NCI-H774 (cell line): Measurements from ENCODE around the gene MIDN.

ENCODE experiments used
- DNase-seq: peaks from one replicate; lab custom pipeline; 2025; lab: John Stamatoyannopoulos, UW

Gene MIDN

DNA sequence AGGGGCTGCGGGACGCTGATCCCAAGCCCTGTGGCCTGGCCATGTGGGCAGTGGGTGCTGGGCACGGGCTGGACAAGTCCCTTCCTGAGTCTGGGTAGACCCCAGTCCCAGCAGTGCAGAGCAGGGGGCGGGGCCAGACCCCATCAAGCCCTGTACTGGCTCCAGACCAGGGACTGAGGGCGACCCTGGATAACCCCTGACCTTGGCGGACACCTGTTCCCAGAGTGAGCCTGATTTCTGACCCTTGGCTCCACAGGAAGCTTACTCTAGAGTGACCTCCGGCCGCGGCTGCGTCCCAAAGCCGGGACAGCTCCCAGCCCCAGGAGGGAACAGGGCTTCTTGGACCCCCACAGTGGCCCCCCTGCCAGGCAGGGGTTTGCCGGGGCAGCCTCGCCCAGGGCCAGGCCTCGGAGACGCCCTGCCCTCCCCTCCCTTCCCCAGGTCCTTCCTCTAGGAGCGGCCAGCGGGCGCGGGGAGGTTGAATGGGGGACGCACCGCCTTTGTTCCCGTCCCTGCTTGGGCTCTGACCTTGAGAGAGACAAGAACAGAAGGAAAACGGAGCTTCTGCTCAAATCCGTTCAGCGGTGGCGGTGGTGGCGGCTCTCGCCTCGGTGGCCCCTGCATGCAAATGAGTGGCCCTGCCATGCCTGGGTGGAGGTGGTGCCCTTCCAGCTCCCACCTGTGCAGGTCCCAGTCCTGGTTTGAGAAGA, 35.0 kb downstream of the MIDN start:
- DNase-seq, result no peak

DNA sequence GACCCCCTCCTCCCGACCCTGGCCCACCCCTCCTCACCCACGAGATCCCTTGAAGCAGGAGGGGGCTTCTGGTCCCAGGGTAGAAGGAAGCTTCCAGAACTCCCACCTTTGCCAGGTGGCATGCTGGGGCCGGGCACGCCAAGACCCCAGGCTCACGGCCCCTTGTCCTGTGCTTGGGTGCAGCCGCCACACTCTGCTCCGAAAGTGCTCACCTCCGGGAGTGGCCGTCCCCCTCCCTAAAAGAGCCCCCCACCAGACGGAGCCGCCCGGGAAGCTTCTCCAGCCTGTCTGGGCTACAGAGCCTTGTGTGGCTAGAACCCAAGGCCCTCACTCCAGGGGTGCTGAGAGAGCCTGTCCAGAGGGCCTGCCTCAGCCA, 35.5 kb downstream of the MIDN start:
- DNase-seq, result no peak

DNA sequence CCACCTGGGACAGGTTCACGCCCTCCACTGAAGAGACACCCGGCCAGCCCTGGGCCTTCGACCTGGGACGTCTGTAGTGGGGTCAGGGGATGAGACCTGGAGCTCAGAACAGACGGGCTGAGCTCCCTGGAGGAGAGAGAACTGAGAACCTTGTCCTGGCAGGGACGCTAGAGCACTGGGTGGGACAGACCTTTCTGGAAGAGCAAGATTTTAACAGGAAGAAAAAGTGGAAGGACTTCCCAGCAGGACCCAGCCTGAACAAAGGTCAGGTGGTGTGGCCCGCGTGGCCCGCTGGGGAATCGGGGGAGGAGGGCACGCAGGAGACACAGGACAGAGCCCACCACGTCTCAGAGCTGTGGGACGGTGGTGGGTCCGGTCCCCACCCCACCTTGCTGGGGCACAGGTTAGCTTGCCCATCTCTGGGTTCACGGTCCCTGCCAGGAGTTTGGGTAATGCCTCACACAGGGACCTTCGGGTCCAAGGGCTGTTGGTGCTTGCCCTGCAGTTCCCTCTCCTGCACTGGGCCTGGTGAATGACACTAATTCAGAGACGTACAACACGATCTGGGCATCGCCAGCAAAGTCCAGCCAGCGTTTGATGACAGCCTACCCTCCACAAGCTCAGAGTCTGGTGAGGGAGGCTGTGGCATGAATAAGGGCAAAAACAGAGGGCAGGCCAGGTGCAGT, 36.1 kb downstream of the MIDN start:
- no peak for DNase-seq

DNA sequence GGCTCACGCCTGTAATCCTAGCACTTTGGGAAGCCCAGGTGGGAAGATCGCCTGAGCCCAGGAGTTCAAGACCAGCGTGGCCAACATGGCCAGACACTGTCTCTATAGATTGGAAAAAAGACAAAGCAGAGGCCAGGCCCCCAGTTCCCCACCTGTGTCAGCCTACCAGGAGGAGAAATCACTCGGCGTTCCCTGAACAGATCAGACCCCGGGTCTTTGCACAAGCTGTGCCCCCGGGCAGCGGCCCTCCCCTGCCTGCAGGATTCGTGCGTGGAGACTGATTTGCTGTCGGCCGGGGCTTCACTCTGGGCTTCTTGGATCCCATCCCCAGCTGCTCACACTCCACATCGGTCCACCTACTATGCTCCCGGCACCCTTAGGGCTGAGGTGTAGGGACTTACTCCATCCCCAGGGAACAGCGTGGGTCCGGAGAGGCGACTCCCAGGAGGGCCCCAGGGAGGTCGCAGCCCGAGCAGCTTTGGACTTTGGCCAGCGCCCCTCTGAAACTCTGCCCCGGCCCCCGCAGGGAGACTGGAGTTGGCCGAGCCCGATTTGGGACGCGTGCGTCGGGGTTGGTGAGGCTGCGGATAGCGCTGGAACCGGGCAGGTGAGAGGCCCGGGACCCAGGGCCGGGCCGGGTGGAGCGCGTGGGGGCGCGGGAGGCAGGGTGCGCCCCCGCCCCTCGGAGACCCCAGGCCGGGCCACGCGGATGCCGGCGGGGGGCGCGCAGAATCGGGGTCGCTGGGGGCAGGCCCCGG, 36.8 kb downstream of the MIDN start:
- no peak for DNase-seq

DNA sequence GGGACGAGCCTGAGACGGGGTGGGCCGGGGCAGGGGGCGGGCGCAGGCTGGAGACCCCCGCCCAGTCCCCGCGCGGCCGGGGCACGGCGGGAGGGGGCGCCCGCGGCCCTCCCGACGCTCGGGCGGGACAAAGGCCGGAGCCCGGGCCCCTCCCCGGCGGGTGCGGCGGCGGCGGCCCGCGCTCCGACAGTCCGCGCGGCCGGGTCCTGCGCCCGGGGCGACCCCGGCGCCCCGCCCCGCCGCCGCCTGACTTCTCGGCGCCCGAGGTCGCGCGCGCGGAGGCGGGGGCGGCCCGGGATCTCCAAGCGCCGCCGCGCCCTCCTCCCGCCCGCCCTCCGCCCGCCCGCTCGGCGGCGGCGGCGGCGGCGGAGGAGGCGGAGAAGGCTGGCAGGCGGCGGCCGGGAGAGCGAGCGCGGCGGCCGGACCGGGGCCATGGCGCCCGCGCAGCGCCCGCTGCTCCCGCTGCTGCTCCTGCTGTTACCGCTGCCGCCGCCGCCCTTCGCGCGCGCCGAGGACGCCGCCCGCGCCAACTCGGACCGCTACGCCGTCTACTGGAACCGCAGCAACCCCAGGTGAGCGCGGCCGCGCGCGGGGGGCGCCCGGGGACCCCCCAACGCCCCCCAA, 37.5 kb downstream of the MIDN start, which contains the start of gene EFNA2:
Gene EFNA2, plus strand, starts transcription at position 137 of the 624 bp plus-strand sequence. Its CDS starts 296 bp downstream, at position 433.
- no peak for DNase-seq

DNA sequence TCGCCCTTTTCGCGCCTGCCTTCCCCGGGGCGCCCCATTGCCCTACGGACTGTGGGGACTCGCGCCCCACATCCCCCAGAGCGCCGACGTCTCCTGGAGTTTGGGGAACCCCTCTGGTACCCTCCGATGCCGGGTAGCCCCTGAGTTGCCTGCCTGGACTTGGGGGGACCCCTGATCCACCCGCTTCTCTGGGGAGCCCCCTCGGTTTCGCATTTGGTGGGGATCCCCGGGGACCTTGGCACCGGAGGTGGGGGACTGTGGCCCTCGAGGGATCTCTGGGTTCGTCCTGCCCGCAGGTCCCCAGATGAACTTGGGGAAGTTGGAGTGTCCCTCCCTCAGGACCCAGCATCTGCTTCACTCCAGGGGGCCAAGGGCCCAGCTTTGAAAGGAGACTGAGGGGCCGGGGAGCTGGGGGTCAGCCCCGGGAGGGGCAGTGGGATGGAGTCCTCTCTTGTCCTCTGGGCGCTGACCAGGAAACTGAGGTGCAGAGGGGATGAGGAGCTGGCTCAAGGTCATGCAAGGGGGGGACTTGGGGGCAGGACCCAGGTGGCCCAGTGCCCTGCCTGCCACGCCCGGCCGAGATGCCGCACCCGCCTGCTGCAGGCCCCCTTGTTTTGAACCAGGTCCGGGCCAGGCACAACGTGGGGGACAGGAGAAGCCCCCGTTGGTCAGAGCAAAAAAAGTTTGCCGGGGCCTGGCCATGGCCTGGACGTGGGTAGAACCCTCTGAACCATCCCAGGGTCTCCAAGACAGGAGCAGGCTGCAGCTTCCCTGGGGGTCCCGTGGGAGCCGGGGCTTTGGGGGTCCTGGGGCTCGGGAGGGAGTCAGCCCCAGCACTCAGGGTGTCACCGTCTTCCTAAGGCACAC, 38.3 kb downstream of the MIDN start:
- no peak for DNase-seq

DNA sequence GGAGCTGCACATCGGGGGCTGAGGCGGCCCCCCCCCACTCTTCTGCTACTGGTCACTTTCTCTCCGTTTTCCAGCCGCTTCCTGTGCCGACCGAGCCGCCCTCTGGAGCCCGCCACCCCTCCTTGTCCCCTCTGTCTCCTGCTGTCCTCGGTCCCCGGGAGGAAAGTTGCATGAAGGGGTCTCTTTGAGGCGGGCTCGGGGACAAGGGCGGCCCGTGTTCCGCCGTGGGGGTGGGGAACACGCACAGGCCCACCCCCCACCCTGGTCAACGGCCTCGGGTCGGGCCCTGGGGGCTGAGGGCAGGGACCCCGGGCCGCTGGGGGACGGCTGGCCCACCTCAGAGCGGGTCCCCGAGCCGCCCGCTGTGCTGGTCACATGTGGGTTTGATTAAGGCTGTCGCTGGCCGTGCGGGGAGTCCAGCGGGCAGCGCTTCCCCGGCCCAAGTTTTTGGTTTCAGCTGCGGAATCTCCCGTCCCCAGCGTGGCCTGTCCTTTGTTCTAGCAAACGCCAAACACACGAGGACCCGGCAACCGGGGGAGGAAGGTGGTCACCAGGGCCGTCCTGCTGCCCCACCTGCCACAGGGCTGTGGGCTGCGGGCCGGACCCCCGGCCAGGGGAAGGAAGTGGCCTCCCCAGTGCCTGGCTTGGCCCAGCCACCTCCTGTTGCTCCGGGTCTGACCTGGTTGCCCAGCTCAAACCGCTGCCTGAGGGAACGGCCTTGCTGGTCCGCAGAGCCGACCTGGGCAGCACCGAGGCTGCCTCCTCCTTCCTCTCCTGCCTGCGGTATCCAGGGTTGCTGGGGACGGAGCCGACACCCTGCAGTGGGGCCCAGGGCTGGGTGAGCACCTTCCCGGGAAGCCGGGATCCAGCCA, 39.2 kb downstream of the MIDN start:
- no peak for DNase-seq

DNA sequence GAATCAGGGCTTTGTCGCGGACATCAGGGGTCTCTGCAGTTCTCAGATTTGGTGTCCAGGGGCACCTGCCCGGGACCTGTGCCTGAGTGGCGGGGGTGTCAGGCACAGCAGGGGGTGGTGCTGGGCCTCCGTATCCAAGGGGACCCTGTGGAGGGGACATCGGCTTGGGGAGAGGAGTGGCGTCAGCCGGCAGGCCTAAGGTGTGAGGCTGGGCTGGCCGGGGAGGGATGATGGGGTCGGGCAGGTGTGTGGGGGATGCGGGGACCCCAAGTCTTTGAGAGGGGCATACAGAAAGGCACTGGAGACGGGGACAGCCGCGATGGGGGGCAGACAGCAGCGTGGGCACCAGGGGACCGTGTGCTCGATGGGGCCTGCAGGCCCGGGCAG, 39.8 kb downstream of the MIDN start:
- no peak for DNase-seq

DNA sequence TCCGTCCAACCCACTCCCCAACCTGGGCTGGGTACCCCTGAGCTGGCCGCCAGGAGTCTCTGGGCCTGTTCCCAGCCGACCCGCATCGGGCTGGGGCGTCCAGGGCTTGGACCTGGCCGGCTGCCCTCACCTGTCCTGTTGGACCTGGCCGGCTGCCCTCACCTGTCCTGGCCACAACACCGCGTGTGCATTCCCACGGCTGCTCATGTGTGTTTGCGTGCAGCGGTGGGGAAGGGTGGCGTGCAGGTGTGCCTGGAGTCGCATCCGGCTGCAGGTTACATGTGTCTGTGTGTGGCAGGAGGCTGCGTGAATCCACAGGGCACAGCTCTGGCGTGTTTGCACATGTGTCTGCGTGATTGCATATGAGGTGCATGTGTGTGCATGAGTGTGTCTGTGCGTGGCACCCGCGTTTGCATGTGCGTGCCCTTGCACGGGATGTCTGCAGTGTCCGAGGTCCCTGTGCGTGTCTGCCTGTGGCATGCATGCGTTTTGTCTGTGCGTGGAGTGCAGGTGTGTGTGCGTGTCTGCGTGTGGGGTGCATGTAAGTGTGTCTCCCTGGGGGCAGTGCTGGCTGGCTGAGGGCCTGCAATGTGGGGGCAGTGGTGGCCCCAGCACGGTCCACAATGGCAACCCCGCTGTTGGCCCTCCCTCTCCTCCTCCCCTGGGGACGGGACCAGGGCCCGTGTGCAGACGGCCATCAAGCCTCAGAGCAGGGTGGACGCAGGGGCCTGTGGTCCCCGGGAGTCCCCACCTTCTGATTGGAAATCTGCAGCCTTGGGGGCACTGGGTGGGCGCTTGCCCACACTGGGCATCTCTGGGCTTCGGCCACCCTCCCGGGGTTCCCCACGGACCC, 40.7 kb downstream of the MIDN start:
- DNase-seq, result no peak

DNA sequence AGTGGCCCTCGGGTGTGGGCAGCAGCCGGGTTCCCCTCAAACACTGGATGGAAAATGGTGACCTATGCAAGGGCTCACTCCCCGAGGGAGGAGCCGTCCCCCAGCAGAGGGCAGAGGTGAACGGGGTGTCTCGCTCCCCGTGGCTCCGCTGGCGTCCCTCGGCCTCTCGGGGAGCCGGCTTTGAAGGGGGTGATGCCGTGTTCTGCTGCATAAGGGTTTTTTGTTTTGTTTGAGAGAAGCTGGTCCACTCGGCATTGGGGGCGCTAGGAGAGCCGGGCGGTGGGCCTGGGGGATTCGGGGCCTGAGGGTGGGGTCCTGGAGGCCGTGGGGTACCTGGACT, 41.3 kb downstream of the MIDN start:
- no peak for DNase-seq

DNA sequence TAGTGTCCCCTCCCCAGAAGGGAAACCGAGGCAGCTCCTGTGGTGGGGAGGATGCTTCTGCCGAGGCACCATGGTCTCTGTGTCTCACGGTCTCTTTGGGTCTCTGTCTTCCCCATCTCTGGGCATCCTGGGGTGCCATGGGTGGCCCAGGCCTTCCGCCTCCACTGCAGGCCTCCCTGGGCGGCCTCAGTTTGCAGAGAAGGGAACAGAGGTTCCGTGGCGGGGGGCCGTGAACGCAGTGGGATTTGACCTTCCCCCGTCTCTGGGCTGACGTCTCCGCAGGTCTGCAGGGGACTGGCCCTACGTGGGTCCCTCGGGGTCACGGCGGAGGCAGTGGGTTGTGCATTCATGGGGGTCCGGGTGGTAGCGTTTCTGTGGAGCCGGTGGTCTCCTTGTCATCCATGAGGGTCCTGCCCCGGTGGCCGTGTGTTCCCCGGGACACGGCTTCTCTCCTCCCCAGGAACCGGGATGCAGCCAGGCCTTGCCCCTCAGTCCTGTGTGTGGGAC, 41.9 kb downstream of the MIDN start:
- DNase-seq, result no peak

DNA sequence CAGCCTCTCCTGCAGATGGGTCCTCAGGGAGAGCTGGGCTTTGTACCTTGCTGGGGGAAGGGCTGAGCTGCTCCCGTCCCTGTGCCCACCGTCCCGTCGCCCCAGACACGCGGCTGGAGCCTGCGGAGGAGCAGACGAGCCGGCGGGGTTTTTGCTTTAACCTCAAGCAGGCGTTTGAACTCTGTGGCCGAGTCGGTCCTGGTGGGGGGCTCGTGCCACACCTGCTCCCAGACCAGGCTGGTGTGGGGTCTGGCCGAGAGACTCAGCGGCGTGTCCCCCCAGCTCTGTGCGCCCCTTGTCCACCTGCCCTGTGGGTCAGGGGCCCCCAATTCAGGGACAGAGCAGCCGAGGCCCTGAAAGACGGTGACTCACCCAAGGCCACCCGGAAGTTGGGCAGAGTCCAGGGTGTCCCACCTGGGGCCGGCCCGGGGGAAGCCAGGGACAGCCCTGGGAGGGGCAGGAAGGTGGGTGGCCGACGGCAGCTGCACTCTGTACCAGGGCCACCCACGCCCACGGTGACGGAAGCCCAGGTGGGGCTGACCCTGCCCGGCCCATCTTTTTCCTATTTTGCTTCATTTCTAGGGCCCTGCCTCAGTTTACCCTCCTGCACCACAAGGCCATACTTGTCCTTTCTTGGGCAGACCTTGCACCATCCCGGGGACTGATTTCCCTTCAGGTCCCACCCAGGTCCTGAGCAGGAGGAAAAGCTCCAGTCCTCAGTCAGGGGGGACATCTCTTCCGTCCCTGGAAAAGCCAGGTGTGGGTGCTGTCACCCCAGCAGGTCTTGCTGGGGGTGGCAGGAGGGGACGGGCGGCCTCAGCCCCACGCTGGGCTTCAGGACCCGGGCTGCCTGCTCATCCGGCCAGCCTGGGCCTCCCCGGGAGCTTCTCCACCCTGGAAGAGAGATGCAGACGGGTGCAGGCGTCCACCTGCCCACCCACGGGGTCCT, 42.6 kb downstream of the MIDN start:
- no peak for DNase-seq

DNA sequence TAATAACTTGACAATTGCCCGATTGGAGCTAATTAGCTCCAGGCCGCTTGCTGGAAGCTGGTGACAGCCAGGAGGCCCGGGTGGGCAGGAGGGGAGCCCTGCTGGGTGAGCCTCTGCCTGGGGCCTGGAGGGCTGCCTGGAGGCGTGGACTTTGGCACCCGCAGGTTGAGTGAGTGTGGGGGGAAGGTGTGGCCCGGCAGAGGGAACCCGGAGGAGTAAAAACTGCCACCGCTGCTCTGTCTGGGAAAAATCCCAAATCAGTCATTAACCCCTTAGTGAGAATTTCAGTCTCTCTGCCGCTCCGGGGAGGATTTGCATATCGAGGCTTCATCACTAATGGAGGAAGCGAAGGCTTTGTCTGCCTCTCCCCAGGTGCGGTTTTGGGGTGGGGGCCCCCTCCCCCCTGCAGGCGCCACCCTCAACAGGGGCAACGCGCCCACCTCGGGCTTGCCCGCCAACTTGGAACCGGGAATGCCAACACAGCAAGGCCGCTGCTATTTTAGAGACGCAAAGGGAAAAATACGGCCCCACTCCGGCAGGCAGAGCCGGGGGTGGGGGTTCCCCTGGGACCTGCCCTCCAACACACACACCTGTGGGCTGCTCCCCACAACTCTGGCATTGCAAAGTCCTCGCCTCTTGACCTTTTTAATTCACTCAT, 43.5 kb downstream of the MIDN start:
- no peak for DNase-seq

DNA sequence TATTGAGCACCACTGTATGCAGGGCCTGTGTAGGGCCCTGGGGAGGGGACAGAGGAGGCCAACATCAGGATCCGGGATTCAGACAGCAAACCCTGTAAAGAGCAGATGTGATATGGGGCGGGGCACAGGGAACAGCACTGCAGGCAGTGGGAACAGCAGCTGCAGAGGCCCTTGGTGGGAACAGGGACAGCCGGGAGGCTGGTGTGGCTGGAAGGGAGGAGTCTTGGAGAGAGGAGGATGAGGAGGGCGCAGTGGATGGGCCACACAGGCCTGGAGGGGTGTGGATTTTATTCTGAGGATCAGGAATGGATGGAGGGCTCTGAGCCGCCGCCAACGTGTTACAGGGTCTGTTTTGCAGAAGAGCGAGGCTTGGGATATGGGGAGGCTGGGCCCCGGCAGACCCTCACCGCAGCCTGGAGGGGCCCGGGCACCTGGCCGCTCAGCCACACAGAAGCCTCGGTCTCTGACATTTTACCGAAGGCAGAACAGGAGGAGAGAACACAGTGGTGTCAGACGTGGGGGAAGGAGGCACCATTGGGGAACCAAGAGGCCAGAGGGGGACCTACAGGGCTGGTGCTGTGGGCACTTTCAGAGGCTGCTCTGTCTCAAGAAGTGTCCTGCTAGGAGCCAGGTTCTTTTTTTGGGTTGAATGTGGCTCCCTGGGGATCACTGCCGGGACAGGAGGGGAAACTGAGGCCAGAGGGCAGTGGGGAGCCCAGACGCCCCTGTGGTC, 44.2 kb downstream of the MIDN start:
- DNase-seq, result no peak

DNA sequence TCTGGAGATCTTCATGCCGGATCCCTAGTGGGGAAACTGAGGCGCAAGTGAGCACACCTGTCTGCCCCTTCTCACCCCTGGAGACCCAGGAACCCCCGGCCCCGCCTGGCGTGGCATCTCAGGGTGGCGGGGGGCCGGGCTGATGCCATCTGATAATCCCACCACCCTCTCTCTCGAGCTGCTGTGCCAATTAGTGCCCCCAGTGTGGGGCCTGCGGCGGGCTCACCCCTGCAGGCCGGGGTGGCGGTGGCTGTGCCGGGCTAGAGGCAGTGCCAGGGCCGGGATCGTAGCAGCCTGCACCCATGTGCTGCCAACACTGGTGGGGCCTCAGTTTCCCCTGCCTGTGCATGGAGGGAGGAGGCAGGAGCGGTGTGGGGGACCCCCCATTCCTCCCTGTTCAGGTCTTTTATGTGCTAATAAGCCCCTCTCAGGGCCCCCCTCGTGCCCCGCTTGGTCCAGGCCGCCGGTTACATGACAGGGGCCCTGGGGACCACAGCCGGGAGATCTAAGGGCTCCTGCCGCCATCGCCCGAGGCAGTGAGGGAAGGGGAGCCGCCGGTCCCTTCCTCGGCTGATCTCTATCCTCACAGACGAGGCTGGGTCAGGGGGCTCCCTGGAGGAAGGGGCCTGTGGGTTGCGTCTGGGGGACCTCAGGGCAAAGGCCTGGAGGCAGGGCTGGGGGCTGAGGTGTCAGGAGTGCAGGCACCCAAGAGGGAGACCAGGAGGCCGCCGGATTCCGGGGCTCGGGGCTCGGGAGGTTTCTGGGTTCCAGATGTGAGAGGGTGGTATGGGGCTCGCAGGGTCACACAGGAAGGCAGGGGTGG, 45.6 kb downstream of the MIDN start:
- no peak for DNase-seq

DNA sequence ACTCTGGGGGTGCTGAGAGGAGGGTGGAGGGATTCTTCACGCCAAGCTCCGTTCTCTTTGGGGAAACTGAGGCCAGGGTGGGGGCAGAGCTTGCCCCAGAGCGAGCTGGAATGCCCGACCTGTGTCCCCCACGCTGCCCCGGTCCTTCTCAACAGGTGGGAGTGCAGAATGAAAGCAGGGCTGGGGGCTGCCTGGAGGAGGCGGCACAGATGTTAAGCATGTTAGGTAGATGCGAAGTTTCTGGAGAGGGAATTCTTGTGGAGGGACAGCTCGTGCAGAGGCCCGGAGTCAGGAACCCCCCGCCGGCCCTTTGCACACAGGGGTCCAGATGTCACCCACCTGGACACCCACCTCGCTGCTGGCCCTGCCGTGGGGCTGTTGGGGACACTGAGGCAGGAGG, 46.3 kb downstream of the MIDN start:
- no peak for DNase-seq
